ENCODE measurements around the gene CBL. TPM values are rescaled to one million over a fixed set of nuclear protein-coding genes. Genes with fewer than 3 reads are reported as not detected.

Gene CBL
- total and polyA plus RNA-seq, 8 donors: 2.0 to 9.8 (median 3.8) TPM

GRCh38 chr11:119316729-119317591 lies 110.8 kb downstream of the CBL start, which contains the start of gene MCAM:
MCAM (minus strand) TSS chr11:119317130; CDS start chr11:119317101, 29 bp downstream.
- Histone ChIP-seq H3K27ac (peak within 1 kb of the TSS in 3 of 4 donors; percentile 43 to 71 (median 69)), H3K4me1 (peaks cover 0 to 12% (median 6%) of the 10 kb centered on the region in 3 donors), H3K27me3 (peaks cover 0 to 3% (median 0%) of the 10 kb centered on the region in 4 donors), H3K4me3 (peak within 1 kb of the TSS; percentile 11 to 49 (median 26)), H3K9me3 (no peaks in the 10 kb centered on the region), H3K36me3 (no peaks in the 10 kb centered on the region)
- FAIRE-seq (no peak), DNase-seq (peak in 1 of 6 donors; percentile 79), ATAC-seq (peak in 3 of 4 donors; percentile 3 to 20 (median 5))
- no peak for TF ChIP-seq CTCF (IDR thresholded peaks at IDR 0.05)
- 3 to 6% methylated on average over 59 to 74 of the region's 74 CpGs for WGBS, 2 donors
- intact Hi-C loops (cut with DNase I): no loop called here

- no peak for DNase-seq
- H3K27me3 ChIP-seq: peaks cover 0 to 3% (median 0%) of the 10 kb centered on the region in 4 donors
Measured at GRCh38 chr11:119317592-119318239, 111.6 kb downstream of the CBL start.

GRCh38 chr11:119318240-119319135 lies 112.3 kb downstream of the CBL start:
- intact Hi-C loops (cut with DNase I): no loop called here
- FAIRE-seq: no peak
- peak in 2 of 6 donors; percentile 17 to 53 for DNase-seq

More at GRCh38 chr11:119317592-119318239, 111.6 kb downstream of the CBL start:
- H3K27ac ChIP-seq: peak overlapping the region in 2 of 4 donors; percentile 46 to 62
- no peaks in the 10 kb centered on the region for H3K36me3 ChIP-seq
- no peaks in the 10 kb centered on the region for H3K9me3 ChIP-seq
- 72% methylated on average over 14 of the region's 14 CpGs for WGBS, 2 donors
- FAIRE-seq (no peak), ATAC-seq (no peak)
- H3K4me3 ChIP-seq: peak overlapping the region in 1 of 4 donors; percentile 49
- intact Hi-C loops (cut with DNase I): no loop called here
- TF ChIP-seq CTCF (IDR thresholded peaks at IDR 0.05): no peak
- H3K4me1 ChIP-seq: peaks cover 0 to 12% (median 6%) of the 10 kb centered on the region in 3 donors

More at GRCh38 chr11:119318240-119319135, 112.3 kb downstream of the CBL start:
- H3K9me3 ChIP-seq: no peaks in the 10 kb centered on the region
- peaks cover 0 to 12% (median 6%) of the 10 kb centered on the region in 3 donors for H3K4me1 ChIP-seq
- no peak for ATAC-seq
- H3K4me3 ChIP-seq: no peak overlapping the region
- H3K36me3 ChIP-seq: no peaks in the 10 kb centered on the region
- peak overlapping the region in 3 of 4 donors; percentile 22 to 58 (median 23) for H3K27ac ChIP-seq
- WGBS, 2 donors: 65 to 71% methylated on average over 22 of the region's 22 CpGs
- peaks cover 0 to 3% (median 0%) of the 10 kb centered on the region in 4 donors for H3K27me3 ChIP-seq
- TF ChIP-seq CTCF (IDR thresholded peaks at IDR 0.05): no peak

Measured in pancreas (tissue), 10 donors.